Right kidney (tissue), 9 donors: ENCODE results near the gene NEURL2.
"Not testable (repeated sequence)": the region's sequence is repeated elsewhere in the genome, so short reads cannot be mapped to it uniquely, and the experiment has no call there.

ENCODE experiments used
- DNase-seq: peaks from one replicate; pipeline ENCODE4 v3.0.0-alpha.2; 2016
- long read RNA-seq, 8 donors: transcript quantifications; one replicate each; lab custom pipeline, GENCODE V29; 2026

NEURL2 gene, protein sequence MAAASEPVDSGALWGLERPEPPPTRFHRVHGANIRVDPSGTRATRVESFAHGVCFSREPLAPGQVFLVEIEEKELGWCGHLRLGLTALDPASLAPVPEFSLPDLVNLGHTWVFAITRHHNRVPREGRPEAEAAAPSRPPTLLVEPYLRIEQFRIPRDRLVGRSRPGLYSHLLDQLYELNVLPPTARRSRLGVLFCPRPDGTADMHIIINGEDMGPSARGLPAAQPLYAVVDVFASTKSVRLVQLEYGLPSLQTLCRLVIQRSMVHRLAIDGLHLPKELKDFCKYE
- long read RNA-seq, donor 1, transcript NEURL2-201 (2 exons, 1,278 nt) = major isoform, 9 of 9 reads
- long read RNA-seq, donor 1, partial matches to known transcripts = 0 of 9 reads
- long read RNA-seq, donor 1, other reads (novel, unspliced or antisense) = 0 of 9 reads
- long read RNA-seq, donor 2, partial matches to known transcripts = 38 of 54 reads
- long read RNA-seq, donor 2, other reads (novel, unspliced or antisense) = 12 of 54 reads
- long read RNA-seq, donor 3, partial matches to known transcripts = 39 of 49 reads
- long read RNA-seq, donor 3, other reads (novel, unspliced or antisense) = 7 of 49 reads
- long read RNA-seq, donor 4, partial matches to known transcripts = 0 of 3 reads
- long read RNA-seq, donor 4, other reads (novel, unspliced or antisense) = 0 of 3 reads
- long read RNA-seq, donor 5, partial matches to known transcripts = 0 of 2 reads
- long read RNA-seq, donor 5, other reads (novel, unspliced or antisense) = 0 of 2 reads
- long read RNA-seq, donor 6, partial matches to known transcripts = 0 of 3 reads
- long read RNA-seq, donor 6, other reads (novel, unspliced or antisense) = 0 of 3 reads
- long read RNA-seq, donor 7, transcript NEURL2-201 (2 exons, 1,278 nt) = major isoform, 6 of 235 reads
- long read RNA-seq, donor 7, partial matches to known transcripts = 205 of 235 reads
- long read RNA-seq, donor 7, other reads (novel, unspliced or antisense) = 24 of 235 reads
- long read RNA-seq, donor 8, partial matches to known transcripts = 162 of 182 reads
- long read RNA-seq, donor 8, other reads (novel, unspliced or antisense) = 18 of 182 reads

DNA sequence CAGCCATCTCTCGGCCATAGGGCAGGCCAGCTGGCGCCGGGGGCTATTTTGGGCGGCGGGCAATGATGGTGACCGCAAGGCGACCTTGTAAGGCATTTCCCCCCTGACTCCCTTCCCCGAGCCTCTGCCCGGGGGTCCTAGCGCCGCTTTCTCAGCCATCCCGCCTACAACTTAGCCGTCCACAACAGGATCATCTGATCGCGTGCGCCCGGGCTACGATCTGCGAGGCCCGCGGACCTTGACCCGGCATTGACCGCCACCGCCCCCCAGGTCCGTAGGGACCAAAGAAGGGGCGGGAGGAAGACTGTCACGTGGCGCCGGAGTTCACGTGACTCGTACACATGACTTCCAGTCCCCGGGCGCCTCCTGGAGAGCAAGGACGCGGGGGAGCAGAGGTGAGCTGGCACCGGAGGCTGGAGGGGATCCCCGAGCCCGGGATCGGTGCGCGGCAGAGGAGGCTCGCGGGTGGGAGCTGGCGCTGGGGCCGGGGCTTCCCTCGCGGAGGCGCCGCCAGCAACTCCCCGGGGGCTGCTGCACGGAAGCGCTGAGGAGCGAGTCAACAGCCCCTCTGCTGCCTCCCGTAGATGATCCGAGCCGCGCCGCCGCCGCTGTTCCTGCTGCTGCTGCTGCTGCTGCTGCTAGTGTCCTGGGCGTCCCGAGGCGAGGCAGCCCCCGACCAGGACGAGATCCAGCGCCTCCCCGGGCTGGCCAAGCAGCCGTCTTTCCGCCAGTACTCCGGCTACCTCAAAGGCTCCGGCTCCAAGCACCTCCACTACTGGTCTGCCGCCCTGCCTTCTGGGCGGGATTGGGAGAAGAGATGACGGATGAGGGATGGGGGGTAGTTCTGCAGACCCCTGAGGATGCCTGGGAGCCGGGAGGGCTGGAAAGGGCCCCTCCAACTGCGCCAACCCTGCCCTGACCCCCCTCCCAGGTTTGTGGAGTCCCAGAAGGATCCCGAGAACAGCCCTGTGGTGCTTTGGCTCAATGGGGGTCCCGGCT, at the start of gene NEURL2, which contains the start of gene CTSA:
TSS of gene NEURL2 (minus strand) at position 224 of the 999 bp plus-strand sequence. CDS start at position 7, 217 bp downstream.
TSS of gene CTSA (plus strand) at position 351 of the 999 bp plus-strand sequence. CDS start at position 585, 234 bp downstream.
- DNase-seq = peak; percentile 99

DNA sequence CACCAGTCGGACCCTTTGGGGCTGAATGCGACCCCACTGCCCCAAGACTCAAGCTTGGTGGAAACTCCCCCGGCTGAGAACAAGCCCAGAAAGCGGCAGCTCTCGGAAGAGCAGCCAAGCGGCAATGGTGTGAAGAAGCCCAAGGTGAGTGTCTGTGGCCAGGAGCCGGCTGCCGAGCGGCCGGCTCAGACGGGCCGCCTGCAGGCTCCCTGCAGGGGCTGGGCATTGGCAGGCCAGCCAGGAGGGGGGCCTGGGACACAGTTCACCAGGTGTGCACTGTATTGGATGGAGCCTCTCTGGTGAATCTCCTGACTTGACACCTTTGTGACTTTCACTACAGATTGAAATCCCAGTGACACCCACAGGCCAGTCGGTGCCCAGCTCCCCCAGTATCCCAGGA, 49.5 kb upstream of the NEURL2 start:
- no peak for DNase-seq

DNA sequence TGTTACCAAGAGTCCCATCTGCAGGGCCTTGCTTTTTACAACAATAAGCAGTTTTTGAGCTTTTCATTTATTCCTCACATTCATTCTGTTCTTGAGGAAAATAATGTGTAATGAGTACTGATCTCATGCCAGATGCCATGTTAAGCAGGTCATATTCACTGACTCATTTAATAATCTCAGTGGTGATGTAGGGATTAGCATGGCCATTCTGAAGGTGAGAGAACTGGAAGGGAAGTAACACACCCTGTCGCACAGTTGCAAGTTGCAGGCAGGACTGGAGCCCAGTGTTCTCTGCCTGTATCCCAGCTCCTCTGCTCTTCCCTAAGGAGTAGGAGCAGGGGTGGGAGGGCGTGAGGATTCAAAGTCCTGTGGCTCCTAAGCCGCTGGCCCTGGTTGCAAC, 49.0 kb upstream of the NEURL2 start:
- no peak for DNase-seq

DNA sequence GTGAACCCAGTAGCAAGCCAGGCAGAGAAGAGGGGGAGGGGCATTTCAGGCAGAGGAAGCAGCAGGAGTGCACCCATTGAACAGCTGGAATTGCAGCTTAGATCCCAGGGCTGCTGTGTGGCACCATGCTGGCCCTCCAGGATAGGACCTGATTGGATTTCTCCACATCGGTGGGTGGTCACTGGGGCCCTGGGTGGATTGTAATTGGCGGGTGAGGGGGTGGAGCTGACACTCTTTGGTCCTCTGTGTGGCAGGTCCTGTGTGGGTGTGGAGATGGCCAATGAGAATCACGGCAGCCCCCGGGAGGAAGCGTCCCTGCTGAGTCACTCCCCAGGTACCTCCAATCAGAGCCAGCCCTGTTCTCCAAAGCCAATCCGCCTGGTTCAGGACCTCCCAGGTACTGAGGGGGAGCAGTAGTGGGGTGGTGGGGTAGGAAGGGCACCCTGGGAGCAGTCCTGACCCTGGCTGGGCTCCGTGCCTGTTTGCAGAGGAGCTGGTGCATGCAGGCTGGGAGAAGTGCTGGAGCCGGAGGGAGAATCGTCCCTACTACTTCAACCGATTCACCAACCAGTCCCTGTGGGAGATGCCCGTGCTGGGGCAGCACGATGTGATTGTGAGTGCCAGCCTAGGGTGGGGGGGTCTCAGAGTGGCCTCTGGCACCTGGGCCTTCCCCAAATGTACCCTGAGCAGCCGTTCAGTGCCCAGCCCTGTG, 47.9 kb upstream of the NEURL2 start:
- DNase-seq = no peak

DNA sequence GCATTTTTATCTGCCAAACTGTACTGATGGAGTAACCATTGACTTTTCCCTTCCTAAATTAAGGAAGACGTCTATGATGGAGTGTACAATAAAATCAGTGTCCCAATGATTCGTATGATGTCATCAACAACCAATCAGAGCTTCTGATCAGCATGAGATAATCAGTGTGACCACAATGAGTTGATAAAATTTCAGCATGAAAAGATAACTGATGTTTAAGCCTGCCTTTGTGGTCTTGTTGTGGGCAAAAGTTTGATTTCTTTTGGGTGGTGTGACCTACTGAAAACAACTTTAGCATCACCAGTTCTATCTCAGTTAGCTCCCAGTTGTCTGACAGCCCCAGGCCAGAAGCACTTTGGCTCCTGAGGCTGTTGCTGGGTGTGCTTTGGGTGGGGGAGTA, 46.8 kb upstream of the NEURL2 start:
- DNase-seq = no peak

DNA sequence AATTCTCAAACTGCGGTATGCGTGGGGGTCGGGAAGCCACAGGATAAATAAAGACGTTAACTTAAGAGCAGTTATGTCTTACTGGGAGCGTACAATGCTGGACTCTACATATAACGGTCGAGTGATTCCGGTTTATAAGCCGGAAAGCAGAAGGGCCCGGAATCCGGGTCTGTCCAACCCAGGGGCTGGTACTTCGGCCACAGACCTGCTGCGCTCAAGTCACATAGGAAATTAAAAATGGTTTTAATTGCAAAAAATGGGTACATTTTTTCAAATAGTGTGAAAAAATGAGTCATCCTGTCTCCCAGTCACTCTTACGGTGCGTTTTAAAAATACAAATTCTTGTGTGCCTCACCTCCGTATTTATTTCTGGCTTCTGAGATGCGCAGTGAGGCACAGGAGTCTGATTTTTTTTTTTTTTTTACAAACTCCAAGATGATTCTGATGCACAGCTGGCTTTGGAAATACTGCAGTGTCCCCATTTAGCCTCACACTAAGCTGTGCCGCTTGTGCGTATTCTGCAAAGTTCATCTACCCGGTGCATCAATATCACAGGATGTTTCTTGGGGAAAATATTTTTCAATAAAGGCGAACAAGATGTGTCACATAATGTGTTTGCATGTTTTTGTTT, 44.5 kb upstream of the NEURL2 start:
- no peak for DNase-seq

DNA sequence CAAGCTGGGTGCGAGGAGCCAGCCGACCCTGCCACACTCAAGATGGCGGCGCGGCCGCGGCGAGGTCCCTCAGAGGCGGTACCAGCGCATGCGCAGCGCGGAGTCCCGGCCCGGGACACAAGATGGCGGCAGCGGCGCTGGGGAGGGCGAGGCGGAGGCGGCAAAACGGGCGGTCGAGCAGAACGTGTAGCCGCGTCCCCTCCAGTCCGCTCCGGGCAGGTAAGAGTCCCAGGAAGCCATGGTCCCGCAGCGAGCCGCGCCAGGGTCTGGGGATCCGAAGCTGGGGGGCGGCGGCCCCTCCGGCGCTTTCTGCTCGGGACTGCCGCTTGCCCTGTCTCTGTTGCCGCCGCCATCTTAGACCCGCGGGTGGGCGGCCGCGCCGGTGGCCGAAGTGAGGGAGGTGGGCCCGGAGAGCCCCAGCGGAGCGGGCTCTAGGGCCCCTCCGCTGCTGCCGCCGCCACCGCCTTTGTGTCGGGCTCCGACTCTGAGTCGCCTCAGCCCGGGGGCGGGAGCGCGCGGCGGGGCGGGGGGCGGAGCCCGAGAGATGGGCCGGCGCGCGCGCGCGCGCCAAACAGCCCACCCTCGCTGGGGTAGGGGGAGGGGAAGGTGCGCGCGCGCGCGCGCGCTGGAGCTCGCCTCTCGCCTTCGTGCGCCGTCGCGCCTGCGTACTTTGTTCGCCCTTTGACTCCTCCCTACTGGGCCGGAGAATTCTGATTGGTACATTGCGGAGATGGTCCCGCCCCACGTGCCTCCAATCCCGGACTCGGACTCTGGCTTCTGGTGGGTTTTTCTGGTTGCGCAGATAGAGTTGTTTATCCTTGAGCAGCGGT, 43.8 kb upstream of the NEURL2 start, which contains the start of gene PCIF1:
TSS of gene PCIF1 (plus strand) at position 98 of the 830 bp plus-strand sequence. CDS start 4,317 bp downstream, outside the sequence.
- peak; percentile 99 for DNase-seq

DNA sequence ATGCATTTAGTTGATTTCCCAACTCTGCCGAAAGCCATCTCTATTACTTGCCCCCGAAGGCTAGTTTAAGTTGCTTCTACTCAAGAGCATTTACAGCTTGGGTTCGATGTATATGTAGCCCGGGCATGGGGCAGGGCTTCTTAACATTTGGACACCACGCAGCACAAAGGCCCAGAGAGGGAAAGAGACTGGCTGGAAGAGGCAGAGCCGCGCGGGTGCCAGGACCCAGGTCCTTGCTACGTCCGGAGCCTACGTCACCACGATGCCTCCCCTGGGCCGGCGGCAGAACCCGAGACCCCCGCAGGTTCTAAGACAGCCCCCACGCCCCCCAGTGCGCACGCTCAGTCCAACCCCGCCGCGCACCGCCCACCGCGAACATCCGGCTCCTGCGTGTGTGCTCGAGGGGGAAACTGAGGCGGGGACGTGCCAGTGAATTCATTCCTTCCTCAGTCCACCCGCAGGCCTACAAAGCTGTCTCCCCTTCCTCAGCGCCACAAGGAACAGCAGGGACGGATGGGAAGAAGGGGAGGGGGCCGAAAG, 43.1 kb upstream of the NEURL2 start:
- DNase-seq = peak; percentile 68

DNA sequence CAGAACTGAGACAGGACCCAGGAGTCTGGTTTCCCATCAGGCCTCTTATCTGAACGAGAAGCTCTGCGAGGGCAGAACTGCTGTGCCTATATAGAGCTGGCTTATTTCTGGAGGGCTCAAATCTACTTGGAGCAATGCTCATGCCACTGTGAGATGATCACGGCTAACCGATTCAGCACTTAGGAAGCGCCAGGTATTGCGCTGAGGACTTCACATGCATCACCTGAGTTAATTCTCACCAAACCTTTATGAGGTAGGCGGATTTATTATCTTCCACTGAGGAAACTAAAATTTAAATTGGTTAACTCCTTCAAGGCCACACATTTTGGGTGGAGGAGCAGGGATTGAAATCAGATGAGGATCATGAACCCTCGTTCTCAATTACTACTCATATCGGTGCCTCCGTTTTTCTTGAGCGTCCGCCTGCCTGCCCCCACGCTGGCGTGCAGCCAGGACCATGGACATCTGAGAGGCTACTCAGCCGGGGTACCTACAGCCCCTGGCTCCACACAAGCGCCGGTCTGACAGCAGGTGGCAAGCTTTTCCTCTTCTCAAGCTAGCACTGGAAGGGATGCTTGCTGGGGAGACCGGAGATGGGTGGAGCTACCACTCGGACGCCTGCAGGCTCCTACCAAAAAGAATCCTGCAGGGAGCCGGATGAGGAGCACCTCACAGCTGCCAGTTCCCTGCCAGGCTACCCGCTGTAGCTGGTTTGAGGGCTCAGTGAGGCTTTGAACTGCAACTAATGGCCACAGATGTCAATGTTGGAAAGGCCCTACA, 42.4 kb upstream of the NEURL2 start:
- no peak for DNase-seq

DNA sequence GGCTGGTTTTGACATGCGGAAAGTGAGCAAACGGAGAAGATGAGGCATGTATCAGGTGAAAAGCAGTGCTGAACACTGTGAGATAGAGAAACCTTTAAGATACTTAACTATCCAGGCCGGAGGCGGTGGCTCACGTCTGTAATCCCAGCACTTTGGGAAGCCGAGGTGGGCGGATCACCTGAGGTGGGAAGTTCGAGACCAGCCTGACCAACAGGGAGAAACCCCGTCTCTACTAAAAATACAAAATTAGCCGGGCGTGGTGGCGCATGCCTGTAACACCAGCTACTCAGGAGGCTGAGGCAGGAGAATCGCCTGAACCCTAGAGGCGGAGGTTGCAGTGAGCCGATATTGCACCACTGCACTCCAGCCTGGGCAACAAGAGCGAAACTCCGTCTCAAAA, 40.7 kb upstream of the NEURL2 start:
- DNase-seq = not testable (repeated sequence)

DNA sequence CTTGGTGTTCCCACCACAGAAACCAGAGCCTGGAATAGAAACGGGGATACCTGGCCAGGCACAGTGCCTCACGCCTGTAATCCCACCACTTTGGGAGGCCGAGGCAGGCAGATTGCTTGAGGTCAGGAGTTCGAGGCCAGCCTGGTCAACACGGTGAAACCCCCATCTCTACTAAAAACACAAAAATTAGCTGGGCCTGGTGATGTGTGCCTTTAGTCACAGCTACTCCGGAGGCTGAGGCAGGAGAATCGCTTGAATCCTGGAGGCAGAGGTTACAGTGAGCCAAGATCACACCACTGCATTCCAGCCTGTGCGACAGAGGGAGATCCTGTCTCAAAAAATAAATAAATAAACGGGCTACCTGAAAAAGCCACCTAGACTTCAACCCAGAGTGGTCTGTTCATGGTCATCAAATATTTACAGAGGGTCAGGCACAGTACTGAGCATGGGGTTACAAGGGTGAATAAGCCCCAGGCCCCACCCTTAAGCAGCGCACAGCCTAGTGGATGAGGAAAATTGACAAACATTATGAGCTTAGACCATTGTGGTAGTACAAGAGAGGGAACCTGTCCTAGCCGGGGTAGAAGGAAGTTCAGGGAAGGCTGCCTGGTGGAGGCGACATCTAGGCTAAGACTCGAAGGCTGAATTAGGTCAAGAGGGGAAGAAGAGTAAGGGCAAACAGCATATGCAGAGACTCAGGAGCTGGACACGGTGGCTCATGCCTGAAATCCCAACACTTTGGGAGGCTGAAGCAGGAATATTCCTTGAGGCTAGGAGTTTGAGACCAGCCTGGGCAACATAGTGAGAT, 36.3 kb upstream of the NEURL2 start:
- DNase-seq = no peak

DNA sequence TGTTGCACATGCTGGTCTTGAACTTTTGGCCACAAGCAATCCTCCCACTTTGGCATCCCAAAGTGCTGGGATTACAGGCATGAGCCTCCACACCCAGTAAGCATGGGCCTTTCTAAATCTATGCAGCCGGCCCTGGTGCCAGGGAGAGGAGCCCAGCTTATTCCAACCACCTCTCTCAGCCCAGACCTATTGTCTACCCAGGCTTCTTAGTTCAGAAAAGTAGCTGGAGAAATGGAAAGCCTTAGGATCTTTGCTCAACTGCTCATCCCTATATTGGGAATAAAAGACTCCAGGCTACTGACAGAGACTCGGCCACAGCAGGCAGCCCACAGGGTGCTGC, 35.7 kb upstream of the NEURL2 start:
- no peak for DNase-seq

DNA sequence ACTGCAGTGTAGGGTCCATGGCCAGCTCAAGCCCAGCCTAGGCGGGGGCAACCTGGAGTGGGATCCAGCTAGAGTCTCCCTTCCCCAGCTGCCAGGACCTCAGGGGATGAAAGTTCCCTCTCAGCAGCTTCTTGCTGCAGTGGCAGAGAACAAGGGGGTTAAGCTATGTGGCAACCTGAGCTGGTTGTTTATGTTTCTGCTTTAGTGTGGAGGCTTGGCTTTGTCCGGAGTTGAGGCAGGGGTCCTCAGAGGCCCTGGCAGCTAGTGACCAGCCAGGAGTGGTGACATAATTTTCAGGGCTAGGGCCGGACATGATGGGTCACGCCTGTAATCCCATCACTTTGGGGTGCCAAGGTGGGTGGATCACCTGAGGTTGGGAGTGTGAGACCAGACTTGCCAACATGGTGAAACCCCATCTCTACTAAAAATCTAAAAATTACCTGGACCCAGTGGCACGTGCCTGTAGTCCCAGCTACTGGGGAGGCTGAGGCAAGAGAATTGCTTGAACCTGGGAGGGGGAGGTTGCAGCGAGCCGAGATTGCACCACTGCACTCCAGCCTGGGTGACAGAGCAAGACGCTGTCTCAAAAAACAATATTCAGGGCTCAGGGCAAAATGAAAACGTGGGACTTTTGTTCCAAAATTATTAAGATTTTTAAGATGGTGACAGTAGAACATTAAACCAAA, 35.0 kb upstream of the NEURL2 start:
- no peak for DNase-seq

DNA sequence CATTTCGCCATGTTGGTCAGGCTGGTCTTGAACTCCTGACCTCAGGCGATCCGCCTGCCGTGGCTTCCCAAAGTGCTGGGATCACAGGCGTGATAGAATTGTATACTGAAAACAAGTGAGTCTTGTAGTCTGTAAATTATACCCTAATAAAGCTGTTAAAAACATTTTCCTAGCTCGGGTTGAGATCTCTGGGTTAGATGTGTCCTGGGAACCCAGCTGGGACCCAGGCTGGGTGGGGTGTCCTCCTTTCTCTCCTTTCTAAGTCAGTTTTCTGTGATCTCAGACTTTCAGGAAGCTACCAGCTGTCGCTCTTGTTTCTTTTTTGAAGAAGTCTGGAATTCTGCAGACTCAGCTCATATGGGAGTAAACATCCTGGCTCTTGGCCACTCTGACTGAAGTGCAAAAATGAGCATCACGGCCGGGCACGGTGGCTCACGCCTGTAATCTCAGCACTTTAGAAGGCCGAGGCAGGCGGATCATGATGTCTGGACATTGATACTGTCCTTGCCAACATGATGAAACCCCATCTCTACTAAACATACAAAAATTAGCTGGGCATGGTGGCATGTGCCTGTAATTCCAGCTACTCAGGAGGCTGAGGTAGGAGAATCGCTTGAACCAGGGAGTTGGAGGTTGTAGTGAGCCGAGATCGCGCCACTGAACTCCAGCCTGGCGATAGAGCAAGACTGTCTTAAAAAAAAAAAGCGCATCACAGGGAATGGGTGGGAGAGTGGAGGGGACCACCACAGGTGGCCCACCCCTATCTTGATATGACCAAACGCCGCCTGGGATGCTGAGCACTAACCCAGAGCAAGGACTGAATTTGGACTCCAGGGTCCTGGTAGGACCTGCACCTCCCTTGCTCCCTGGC, 33.6 kb upstream of the NEURL2 start:
- DNase-seq = peak; percentile 48

DNA sequence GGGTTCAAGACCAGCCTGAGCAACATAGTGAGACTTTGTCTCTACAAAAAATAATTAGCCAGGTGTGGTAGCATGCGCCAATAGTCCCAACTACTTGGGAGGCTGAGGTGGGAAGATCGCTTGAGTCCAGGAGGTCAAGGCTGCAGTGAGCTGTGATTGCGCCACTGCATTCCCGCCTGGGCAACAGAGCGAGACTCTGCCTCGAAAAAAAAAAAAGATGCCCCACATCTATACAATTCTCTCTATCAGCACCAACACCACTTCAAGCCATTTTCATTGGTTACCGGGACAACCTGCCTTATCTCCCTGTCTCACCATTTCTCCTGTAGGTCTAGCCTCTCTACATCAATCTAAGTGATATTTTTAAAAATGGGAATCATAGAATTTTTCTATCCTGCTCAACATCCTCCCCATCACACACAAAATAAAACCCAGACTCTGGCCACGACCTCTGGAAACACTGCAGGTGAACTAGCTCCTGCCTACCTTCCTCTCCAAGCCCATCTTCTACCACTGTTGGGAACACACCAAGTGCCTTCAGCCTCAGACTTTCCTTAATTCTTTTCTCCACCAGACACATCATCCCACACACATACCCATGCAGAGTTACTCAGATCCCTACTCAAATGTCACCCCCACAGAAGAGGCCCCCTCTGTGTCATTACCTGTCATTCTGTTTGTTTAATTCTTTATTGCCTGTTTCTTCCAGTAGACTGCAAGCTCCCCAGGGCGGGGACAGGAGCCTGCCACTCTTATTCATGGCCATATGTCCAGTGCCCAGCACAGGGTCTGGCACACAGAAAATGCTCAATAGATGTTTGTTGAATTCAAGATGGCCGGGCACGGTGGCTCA, 30.6 kb upstream of the NEURL2 start:
- DNase-seq = no peak
